ENCODE data around the gene AP2B1. TPM values are rescaled to one million over a fixed set of nuclear protein-coding genes. Genes with fewer than 3 reads are reported as not detected.

AP2B1 gene
- total RNA-seq, 1 experiment from 2014 or later, result 195 TPM

- no peak for TF ChIP-seq ATF1 (CRISPR knock-in tag; IDR thresholded peaks at IDR 0.05)
- no peak for TF ChIP-seq ZNF263 (CRISPR knock-in tag; IDR thresholded peaks at IDR 0.05; ENCODE audit: low read depth)
- no peak for TF ChIP-seq EMX1 (CRISPR knock-in tag; IDR thresholded peaks at IDR 0.05)
- no peak for TF ChIP-seq GABPB1 (CRISPR knock-in tag; IDR thresholded peaks at IDR 0.05)
Measured at GRCh38 chr17:35709874-35710273, 122.8 kb downstream of the AP2B1 start (continued).

GRCh38 chr17:35710950-35711349 lies 123.8 kb downstream of the AP2B1 start:
- H3K36me3 Mint-ChIP-seq, result peaks cover 30% of the 10 kb centered on the region
- ChIA-PET CTCF (interaction anchor here (1.2 to 1.4 kb wide), 2 partner anchors 17 to 36 kb away, joined by 3 to 7 read pairs; no protein-coding TSS in a partner anchor), POLR2A (no interaction called here)
- H3K9me3 Mint-ChIP-seq, result no peaks in the 10 kb centered on the region
- no peak for TF ChIP-seq NFE2L1 (CRISPR knock-in tag; IDR thresholded peaks at IDR 0.05)
- TF ChIP-seq ZNF317 (CRISPR knock-in tag; IDR thresholded peaks at IDR 0.05; ENCODE audit: borderline replicate concordance, low read depth), result no peak
- TF ChIP-seq MAX (CRISPR knock-in tag; IDR thresholded peaks at IDR 0.05), result no peak
- TF ChIP-seq ZNF138 (CRISPR knock-in tag; conservative IDR thresholded peaks at IDR 0.05), result no peak
- TF ChIP-seq KAT7 (CRISPR knock-in tag; IDR thresholded peaks at IDR 0.05; ENCODE audit: borderline replicate concordance), result no peak
- no peak for TF ChIP-seq RORB (CRISPR knock-in tag; IDR thresholded peaks at IDR 0.05)
- no peak for TF ChIP-seq MXD4 (CRISPR knock-in tag; IDR thresholded peaks at IDR 0.05; ENCODE audit: borderline replicate concordance)
- no peak for TF ChIP-seq ZBTB21 (CRISPR knock-in tag; IDR thresholded peaks at IDR 0.05; ENCODE audit: borderline replicate concordance)
- no peak for TF ChIP-seq SMAD4 (CRISPR knock-in tag; IDR thresholded peaks at IDR 0.05)
- no peak for TF ChIP-seq ELF4 (CRISPR knock-in tag; IDR thresholded peaks at IDR 0.05; ENCODE audit: low read depth)
- TF ChIP-seq RELA (CRISPR knock-in tag; IDR thresholded peaks at IDR 0.05; ENCODE audit: borderline replicate concordance), result no peak
- TF ChIP-seq CDX4 (CRISPR knock-in tag; IDR thresholded peaks at IDR 0.05; ENCODE audit: borderline replicate concordance), result no peak
- TF ChIP-seq FOXP1 (CRISPR knock-in tag; IDR thresholded peaks at IDR 0.05; ENCODE audit: borderline replicate concordance), result no peak
- no peak for TF ChIP-seq CREB1 (CRISPR knock-in tag; IDR thresholded peaks at IDR 0.05)
- TF ChIP-seq USF2 (CRISPR knock-in tag; IDR thresholded peaks at IDR 0.05), result no peak
- TF ChIP-seq JUN (CRISPR knock-in tag; IDR thresholded peaks at IDR 0.05), result no peak
- TF ChIP-seq GABPB1 (CRISPR knock-in tag; IDR thresholded peaks at IDR 0.05), result no peak
- TF ChIP-seq ERG (CRISPR knock-in tag; IDR thresholded peaks at IDR 0.05), result no peak
- TF ChIP-seq GRHL2 (CRISPR knock-in tag; IDR thresholded peaks at IDR 0.05; ENCODE audit: insufficient replicate concordance, severe bottlenecking), result no peak
- TF ChIP-seq ZNF512 (CRISPR knock-in tag; IDR thresholded peaks at IDR 0.05; ENCODE audit: borderline replicate concordance), result no peak
- H3K4me1 Mint-ChIP-seq, result no peaks in the 10 kb centered on the region
- H3K27ac Mint-ChIP-seq, result no peak overlapping the region
- H3K27me3 Mint-ChIP-seq (ENCODE audit: low read depth), result no peaks in the 10 kb centered on the region
- ATAC-seq (no peak), DNase-seq (ENCODE audit: low spot score) (no peak)
- H3K4me3 Mint-ChIP-seq, result no peak overlapping the region
